Astrocyte (in vitro differentiated cells and primary cell): Measurements from ENCODE around the gene PSRC1.

ENCODE experiments used
- CTCF ChIP-seq: IDR thresholded peaks from 2 replicates; pipeline ENCODE4 v1.5.1; 2011; ENCODE audit warnings: low read depth, mild to moderate bottlenecking, inconsistent platforms, low read length, moderate library complexity; ENCODE audit not compliant: insufficient read depth
- EZH2 ChIP-seq: IDR thresholded peaks from 2 replicates; pipeline ENCODE4 v1.6.1; 2012; ENCODE audit warnings: mild to moderate bottlenecking, low read length, inconsistent platforms; ENCODE audit not compliant: insufficient read depth

GRCh38 chr1:109331113-109331512, 48.2 kb upstream of the PSRC1 start:
- no peak for TF ChIP-seq CTCF
- no peak for TF ChIP-seq EZH2
